T-helper 1 cell treated with Interleukin-12 subunit alpha and Interleukin-12 subunit beta and Interleukin-4 antibody, amounts not matched to agents 30 μg/mL and 1 μg/mL, for 36 hours (primary cell): Measurements from ENCODE around the gene BASP1.

Source experiments
- H3K27ac Mint-ChIP-seq: one replicate; pipeline ENCODE4 v1.8.0; 2021; ENCODE audit warnings: mild to moderate bottlenecking, mixed read lengths
- H3K27me3 Mint-ChIP-seq: one replicate; pipeline ENCODE4 v1.8.0; 2021; ENCODE audit warnings: low read depth, mixed read lengths
- H3K36me3 Mint-ChIP-seq: one replicate; pipeline ENCODE4 v1.8.0; 2021; ENCODE audit warnings: low read depth, mixed read lengths
- H3K4me1 Mint-ChIP-seq: one replicate; pipeline ENCODE4 v1.8.0; 2021; ENCODE audit warnings: low read depth, mixed read lengths
- H3K4me3 Mint-ChIP-seq: one replicate; pipeline ENCODE4 v1.8.0; 2021; ENCODE audit warnings: mild to moderate bottlenecking, moderate library complexity, mixed read lengths
- H3K9me3 Mint-ChIP-seq: one replicate; pipeline ENCODE4 v1.8.0; 2021; ENCODE audit warnings: mixed read lengths

The BASP1 gene

GRCh38 chr5:17224858-17225511 lies 7.6 kb downstream of the BASP1 start:
- Mint-ChIP-seq H3K4me3 (no peak overlapping the region), H3K27ac (no peak overlapping the region), H3K4me1 (no peaks in the 10 kb centered on the region), H3K9me3 (no peaks in the 10 kb centered on the region), H3K27me3 (peaks cover 3% of the 10 kb centered on the region), H3K36me3 (no peaks in the 10 kb centered on the region)

- no peaks in the 10 kb centered on the region for H3K27me3 Mint-ChIP-seq
- no peak overlapping the region for H3K27ac Mint-ChIP-seq
- H3K4me1 Mint-ChIP-seq: no peaks in the 10 kb centered on the region
- H3K9me3 Mint-ChIP-seq: no peaks in the 10 kb centered on the region
- H3K36me3 Mint-ChIP-seq: no peaks in the 10 kb centered on the region
- H3K4me3 Mint-ChIP-seq: no peak overlapping the region
These were observed 8.1 kb downstream of the BASP1 start for GRCh38 chr5:17225520-17225919.

- Mint-ChIP-seq H3K36me3 (no peaks in the 10 kb centered on the region), H3K9me3 (no peaks in the 10 kb centered on the region), H3K27ac (no peak overlapping the region), H3K4me3 (no peak overlapping the region), H3K27me3 (no peaks in the 10 kb centered on the region), H3K4me1 (no peaks in the 10 kb centered on the region)
These were observed 10.4 kb downstream of the BASP1 start for GRCh38 chr5:17227868-17228267.

GRCh38 chr5:17228821-17229291 lies 11.4 kb downstream of the BASP1 start:
- no peaks in the 10 kb centered on the region for H3K27me3 Mint-ChIP-seq
- H3K27ac Mint-ChIP-seq: no peak overlapping the region
- H3K4me3 Mint-ChIP-seq: no peak overlapping the region
- H3K4me1 Mint-ChIP-seq: no peaks in the 10 kb centered on the region
- H3K9me3 Mint-ChIP-seq: no peaks in the 10 kb centered on the region
- no peaks in the 10 kb centered on the region for H3K36me3 Mint-ChIP-seq

- H3K4me1 Mint-ChIP-seq: no peaks in the 10 kb centered on the region
- H3K9me3 Mint-ChIP-seq: no peaks in the 10 kb centered on the region
- H3K27ac Mint-ChIP-seq: no peak overlapping the region
- H3K36me3 Mint-ChIP-seq: no peaks in the 10 kb centered on the region
- no peak overlapping the region for H3K4me3 Mint-ChIP-seq
- no peaks in the 10 kb centered on the region for H3K27me3 Mint-ChIP-seq
These were observed 11.9 kb downstream of the BASP1 start for GRCh38 chr5:17229313-17229712.

- no peaks in the 10 kb centered on the region for H3K27me3 Mint-ChIP-seq
- H3K4me1 Mint-ChIP-seq: no peaks in the 10 kb centered on the region
- H3K4me3 Mint-ChIP-seq: no peak overlapping the region
- no peaks in the 10 kb centered on the region for H3K36me3 Mint-ChIP-seq
- no peaks in the 10 kb centered on the region for H3K9me3 Mint-ChIP-seq
- H3K27ac Mint-ChIP-seq: no peak overlapping the region
These were observed 12.8 kb downstream of the BASP1 start for GRCh38 chr5:17230191-17230590.

- Mint-ChIP-seq H3K27ac (no peak overlapping the region), H3K4me1 (no peaks in the 10 kb centered on the region), H3K9me3 (no peaks in the 10 kb centered on the region), H3K4me3 (no peak overlapping the region), H3K36me3 (no peaks in the 10 kb centered on the region), H3K27me3 (no peaks in the 10 kb centered on the region)
These were observed 13.5 kb downstream of the BASP1 start for GRCh38 chr5:17230808-17231525.

- H3K4me3 Mint-ChIP-seq: no peak overlapping the region
These were observed 15.0 kb downstream of the BASP1 start for GRCh38 chr5:17232405-17232804.

GRCh38 chr5:17233488-17233887 lies 16.1 kb downstream of the BASP1 start:
- Mint-ChIP-seq H3K4me1 (no peaks in the 10 kb centered on the region), H3K27ac (no peak overlapping the region), H3K4me3 (no peak overlapping the region), H3K27me3 (no peaks in the 10 kb centered on the region), H3K36me3 (no peaks in the 10 kb centered on the region), H3K9me3 (peaks cover 3% of the 10 kb centered on the region)

More at GRCh38 chr5:17232405-17232804, 15.0 kb downstream of the BASP1 start:
- H3K27ac Mint-ChIP-seq: no peak overlapping the region
- H3K36me3 Mint-ChIP-seq: no peaks in the 10 kb centered on the region
- H3K4me1 Mint-ChIP-seq: no peaks in the 10 kb centered on the region
- no peaks in the 10 kb centered on the region for H3K27me3 Mint-ChIP-seq
- H3K9me3 Mint-ChIP-seq: no peaks in the 10 kb centered on the region

- no peaks in the 10 kb centered on the region for H3K27me3 Mint-ChIP-seq
- no peaks in the 10 kb centered on the region for H3K4me1 Mint-ChIP-seq
- H3K27ac Mint-ChIP-seq: no peak overlapping the region
- no peak overlapping the region for H3K4me3 Mint-ChIP-seq
- H3K36me3 Mint-ChIP-seq: no peaks in the 10 kb centered on the region
- peaks cover 3% of the 10 kb centered on the region for H3K9me3 Mint-ChIP-seq
These were observed 16.9 kb downstream of the BASP1 start for GRCh38 chr5:17234374-17234773.

- Mint-ChIP-seq H3K4me1 (no peaks in the 10 kb centered on the region), H3K4me3 (no peak overlapping the region), H3K27me3 (no peaks in the 10 kb centered on the region), H3K9me3 (peaks cover 3% of the 10 kb centered on the region), H3K27ac (no peak overlapping the region), H3K36me3 (no peaks in the 10 kb centered on the region)
These were observed 18.4 kb downstream of the BASP1 start for GRCh38 chr5:17235731-17236330.

- no peaks in the 10 kb centered on the region for H3K4me1 Mint-ChIP-seq
- H3K4me3 Mint-ChIP-seq: no peak overlapping the region
- H3K36me3 Mint-ChIP-seq: no peaks in the 10 kb centered on the region
- H3K27ac Mint-ChIP-seq: no peak overlapping the region
- H3K9me3 Mint-ChIP-seq: peaks cover 3% of the 10 kb centered on the region
- H3K27me3 Mint-ChIP-seq: no peaks in the 10 kb centered on the region
These were observed 21.1 kb downstream of the BASP1 start for GRCh38 chr5:17238521-17239041.

- Mint-ChIP-seq H3K4me3 (no peak overlapping the region), H3K27me3 (no peaks in the 10 kb centered on the region), H3K27ac (no peak overlapping the region), H3K4me1 (no peaks in the 10 kb centered on the region), H3K36me3 (no peaks in the 10 kb centered on the region), H3K9me3 (peaks cover 3% of the 10 kb centered on the region)
These were observed 22.5 kb downstream of the BASP1 start for GRCh38 chr5:17239953-17240352.

GRCh38 chr5:17240487-17240886 lies 23.1 kb downstream of the BASP1 start:
- no peak overlapping the region for H3K4me3 Mint-ChIP-seq
- no peaks in the 10 kb centered on the region for H3K4me1 Mint-ChIP-seq
- no peaks in the 10 kb centered on the region for H3K27me3 Mint-ChIP-seq
- H3K9me3 Mint-ChIP-seq: peaks cover 3% of the 10 kb centered on the region
- H3K27ac Mint-ChIP-seq: no peak overlapping the region
- H3K36me3 Mint-ChIP-seq: no peaks in the 10 kb centered on the region

- Mint-ChIP-seq H3K4me3 (no peak overlapping the region), H3K36me3 (no peaks in the 10 kb centered on the region), H3K27ac (no peak overlapping the region), H3K9me3 (peaks cover 3% of the 10 kb centered on the region), H3K4me1 (no peaks in the 10 kb centered on the region), H3K27me3 (no peaks in the 10 kb centered on the region)
These were observed 24.2 kb downstream of the BASP1 start for GRCh38 chr5:17241635-17242034.
